Measurements from ENCODE around the gene ZNF853.

GRCh38 chr7:6607651-6608051 lies 7.8 kb upstream of the ZNF853 start:
- no peak for TF ChIP-seq CTCF (IDR thresholded peaks at IDR 0.05; ENCODE audit: insufficient read depth, low read depth, low read length)
- TF ChIP-seq EZH2 (IDR thresholded peaks at IDR 0.05; ENCODE audit: insufficient read depth, low read length), result no peak

All from astrocyte (in vitro differentiated cells and primary cell).